K562 (cell line): Measurements from ENCODE around the gene TAF11L11. TPM values are rescaled to one million over a fixed set of nuclear protein-coding genes. Genes with fewer than 3 reads are reported as not detected.
"Not testable (repeated sequence)": the region's sequence is repeated elsewhere in the genome, so short reads cannot be mapped to it uniquely, and the experiment has no call there.

Experiments used
- ATAC-seq: fragments of 200-7000 bp; cut with Tn5 transposase; 3 replicates; pipeline ENCODE4 v1.9.1; 2020; ENCODE audit warnings: moderate library complexity
- BruUV-seq: library from RNA; stranded (reverse); fragments of 400-500 nt; replicated peaks from 2 replicates; lab custom pipeline; 2021; lab: Mats Ljungman, UMichigan
- CTCF ChIA-PET: fragments of 300-600 bp; formaldehyde crosslinking; extraction: SDS; loops from one replicate; lab custom pipeline; 2021; ENCODE audit warnings: low intra/inter-chr PET ratio; lab: Yijun Ruan, JAX
- POLR2A ChIA-PET: fragments of 300-600, 350-650 bp; sonication (Branson Sonifier 250); formaldehyde crosslinking; extraction: SDS; loops from one replicate; lab custom pipeline; 2021; ENCODE audit warnings: antibody characterized with exemption, inconsistent platforms; lab: Yijun Ruan, JAX
- DNase-seq, 4 experiments: peaks; one replicate each; pipeline versions ENCODE4 v3.0.0 to v3.0.0-alpha.2; 2011 to 2018; ENCODE audit warnings: low spot score in 3 of 4, mixed read lengths in 3 of 4; ENCODE audit errors: extremely low read depth in 1 of 4
- FAIRE-seq: peaks from 2 replicates; lab custom pipeline; 2011; peaks lifted over from hg19 to GRCh38; lab: Jason Lieb, UNC
- H2AFZ ChIP-seq: 2 replicates; pipeline ENCODE4 v1.6.0; 2011; ENCODE audit warnings: low read depth, low read length, control low read depth, inconsistent platforms
- H3K27ac ChIP-seq: fragments of 200-600 bp; 3 replicates; pipeline ENCODE4 v1.8.0; 2011; ENCODE audit warnings: low read depth, mild to moderate bottlenecking, control low read depth, inconsistent platforms, low read length, moderate library complexity, mixed read lengths; ENCODE audit errors: extremely low read depth
- H3K27me3 ChIP-seq, 2 experiments: fragments of 300-600 bp in 1 of 2; 2 replicates in 1 of 2; 3 replicates in 1 of 2; pipeline versions ENCODE4 v1.6.0 to v1.8.0; 2011; ENCODE audit warnings: inconsistent platforms in 2 of 2, low read length in 2 of 2, mild to moderate bottlenecking in 1 of 2, mixed read lengths in 1 of 2, moderate library complexity in 1 of 2; ENCODE audit not compliant: control insufficient read depth in 2 of 2, insufficient read depth in 2 of 2
- H3K36me3 ChIP-seq: fragments of 300-600 bp; 3 replicates; pipeline ENCODE4 v1.8.0; 2011; ENCODE audit warnings: mild to moderate bottlenecking, low read length, inconsistent platforms; ENCODE audit not compliant: control insufficient read depth, insufficient read depth
- H3K4me1 ChIP-seq, 2 experiments: fragments of 200-600 bp in 1 of 2; replicated peaks in 1 of 2; 2 replicates in 1 of 2; 3 replicates in 1 of 2; pipeline versions ENCODE4 v1.5.1 to v1.8.0; 2011; ENCODE audit warnings: inconsistent platforms in 2 of 2, low read length in 2 of 2, mild to moderate bottlenecking in 1 of 2, mixed read lengths in 1 of 2, moderate library complexity in 1 of 2; ENCODE audit not compliant: control insufficient read depth in 2 of 2, insufficient read depth in 2 of 2
- H3K4me2 ChIP-seq: 2 replicates; pipeline ENCODE4 v1.6.1; 2011; ENCODE audit warnings: low read length, control low read depth, inconsistent platforms, mixed read lengths; ENCODE audit not compliant: insufficient read depth
- H3K4me3 ChIP-seq: fragments of 200-600 bp; sonication (generic), shearing (Covaris generic); 2 replicates; pipeline ENCODE4 v1.5.1; 2016; ENCODE audit warnings: control low read depth, inconsistent platforms
- H3K79me2 ChIP-seq: fragments of 200-600 bp; 3 replicates; pipeline ENCODE4 v1.8.0; 2011; ENCODE audit warnings: low read length, inconsistent platforms; ENCODE audit not compliant: control insufficient read depth, insufficient read depth
- H3K9ac ChIP-seq, 2 experiments: 2 replicates each; pipeline versions ENCODE4 v1.6.0 to v1.6.1; 2011; ENCODE audit warnings: low read depth in 2 of 2, low read length in 2 of 2, control low read depth in 1 of 2, inconsistent platforms in 1 of 2, mild to moderate bottlenecking in 1 of 2, mixed read lengths in 1 of 2; ENCODE audit not compliant: insufficient read depth in 1 of 2
- H3K9me1 ChIP-seq: one replicate; pipeline ENCODE4 v1.6.0; 2011; ENCODE audit warnings: inconsistent platforms, mild to moderate bottlenecking, low read length, moderate library complexity; ENCODE audit not compliant: control insufficient read depth, insufficient read depth
- H3K9me3 ChIP-seq: replicated peaks from 2 replicates; pipeline ENCODE4 v1.5.1; 2011; ENCODE audit warnings: low read depth, low read length, inconsistent platforms; ENCODE audit not compliant: control insufficient read depth, insufficient read depth
- H4K20me1 ChIP-seq: replicated peaks from 2 replicates; pipeline ENCODE4 v1.6.1; 2011; ENCODE audit warnings: low read length, inconsistent platforms, mixed read lengths; ENCODE audit not compliant: control insufficient read depth, insufficient read depth
- WGBS: fragments of 100-300 bp; shearing (Covaris generic); methylation state at CpG from one replicate; pipeline ENCODE4 v1.1.6; 2016; ENCODE audit warnings: low coverage, mixed read lengths; ENCODE audit not compliant: insufficient coverage; ENCODE audit errors: missing lambda C conversion rate; 5-methylcytosine and 5-hydroxymethylcytosine counted together
- in situ Hi-C: fragments of 300-500 bp; cut with MboI; formaldehyde crosslinking; loops from 4 replicates; pipeline ENCODE4 v1.15.0; 2018; ENCODE audit warnings: inconsistent platforms, mixed read lengths
- intact Hi-C: fragments of 100-400 bp; cut with micrococcal nuclease; formaldehyde crosslinking; loops from 2 replicates; pipeline ENCODE4 v1.14.2; 2022
- polyA plus RNA-seq, 8 experiments: library from polyadenylated mRNA; depleted of rRNA in 4 of 8; stranded (reverse) in 5 of 8; unstranded in 3 of 8; fragments of >200 nt; fragmentation: Nextera tagmentation in 2 of 8; fragmentation: Illumina TruSeq in 1 of 8; extraction: Ambion mirVana in 2 of 8; extraction: Trizol in 1 of 8; gene quantifications; 2 replicates each; pipeline versions ENCODE4 v1.2.1 to v1.2.3, GENCODE V29; 2011 to 2014; ENCODE audit warnings: inconsistent platforms in 1 of 8, missing spikeins in 1 of 8
- total RNA-seq, 7 experiments: library from RNA; depleted of rRNA in 6 of 7; stranded (reverse); fragments of >200 nt in 6 of 7; fragmentation: Illumina TruSeq in 2 of 7; extraction: Trizol in 2 of 7; gene quantifications; 2 replicates each; pipeline versions ENCODE4 v1.2.1 to v1.2.3, GENCODE V29; 2011 to 2021; ENCODE audit warnings: low replicate concordance in 1 of 7

The TAF11L11 gene
- total and polyA plus RNA-seq, 9 of the 15 experiments (the other 6 are each of a cell fraction or from before 2014, with no cell fraction given) = not detected

- in situ Hi-C loops = loop anchor here (10.0 to 25.0 kb wide), 3 partner anchors 109 to 682 kb away; no protein-coding TSS in a partner anchor
- CTCF ChIA-PET, FAIRE-seq: not testable (repeated sequence)
Measured at GRCh38 chr5:17594255-17594654, 9.7 kb upstream of the TAF11L11 start, which contains the start of gene TAF11L9. TSS of gene TAF11L9 (minus strand) at chr5:17594394.

DNA sequence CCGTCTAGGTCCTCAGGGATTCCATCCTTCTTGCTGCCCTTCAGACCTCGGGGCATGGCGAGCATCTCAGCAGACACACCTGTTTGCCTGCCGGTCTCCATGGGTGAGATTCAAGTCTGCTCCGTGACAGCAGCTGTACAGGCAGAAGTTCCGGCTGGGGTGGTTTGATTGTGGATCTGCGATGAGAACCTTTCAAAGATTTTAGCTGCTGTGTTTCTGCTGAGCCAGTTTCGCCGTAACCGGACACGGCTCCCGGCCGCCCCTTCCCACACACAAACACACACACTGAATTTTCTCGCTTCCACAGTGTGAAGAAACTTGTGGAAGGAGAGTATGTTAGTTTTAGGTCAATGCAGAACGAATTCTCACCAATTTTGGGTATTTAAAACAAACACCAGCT lies 6.3 kb upstream of the TAF11L11 start, which contains the start of gene TAF11L10:
Gene TAF11L10, minus strand, starts transcription at position 101 of the 400 bp plus-strand sequence.
- H3K36me3 ChIP-seq, CTCF ChIA-PET, FAIRE-seq, H3K79me2 ChIP-seq, H3K4me2 ChIP-seq, BruUV-seq, POLR2A ChIA-PET, H4K20me1 ChIP-seq, H3K4me1 ChIP-seq, ATAC-seq, H3K27me3 ChIP-seq, H3K9me1 ChIP-seq, DNase-seq, H3K27ac ChIP-seq, H3K9ac ChIP-seq, intact Hi-C loops, H2AFZ ChIP-seq, H3K9me3 ChIP-seq, H3K4me3 ChIP-seq: not testable (repeated sequence)
- no CpG with 5 or more reads among the region's 15 CpGs for WGBS
- in situ Hi-C loops = loop anchor here (10.0 to 25.0 kb wide), 3 partner anchors 113 to 685 kb away; no protein-coding TSS in a partner anchor

More at GRCh38 chr5:17594255-17594654, 9.7 kb upstream of the TAF11L11 start, which contains the start of gene TAF11L9:
- H3K36me3 ChIP-seq, H2AFZ ChIP-seq, DNase-seq, H3K4me2 ChIP-seq, intact Hi-C loops, H3K9ac ChIP-seq, H3K9me1 ChIP-seq, H3K27me3 ChIP-seq, H3K79me2 ChIP-seq, H4K20me1 ChIP-seq, H3K4me3 ChIP-seq, POLR2A ChIA-PET, H3K4me1 ChIP-seq, ATAC-seq, H3K27ac ChIP-seq, BruUV-seq, H3K9me3 ChIP-seq: not testable (repeated sequence)
- WGBS = 14% methylated on average over 2 of the region's 15 CpGs
